Right lobe of liver (tissue), 4 donors: ENCODE data around the gene CLPTM1.

ENCODE experiments used
- CTCF ChIP-seq, 4 donors: fragments of 200-600 bp in 3 of 4; fragments of 450-650 bp in 1 of 4; IDR thresholded peaks; one replicate each; pipeline versions ENCODE4 v1.5.1 to v1.8.0; 2016 to 2022; ENCODE audit warnings: antibody characterized with exemption in 4 of 4, mild to moderate bottlenecking in 2 of 4
- POLR2A ChIP-seq: fragments of 450-650 bp; IDR thresholded peaks from one replicate; pipeline ENCODE4 v1.6.1; 2017; ENCODE audit warnings: antibody characterized with exemption, mild to moderate bottlenecking
- donor health status: DM: no; HTN: no; CAD: no.
- donor health status: DM: no; HTN: no; CAD: no.
- donor health status: DM: no; HTN: yes; CAD: no.

GRCh38 chr19:44974857-44975256 lies 19.7 kb downstream of the CLPTM1 start:
- TF ChIP-seq CTCF (IDR thresholded peaks at IDR 0.05) (no peak), POLR2A (no peak)
